ENCODE measurements around the gene IDUA. TPM values are rescaled to one million over a fixed set of nuclear protein-coding genes. Genes with fewer than 3 reads are reported as not detected.
A peak's percentile ranks its signal among the peaks of the same experiment; 100 is the strongest.

Gene IDUA
- total RNA-seq, 1 donor from 2014 or later = 34.3 TPM

DNA sequence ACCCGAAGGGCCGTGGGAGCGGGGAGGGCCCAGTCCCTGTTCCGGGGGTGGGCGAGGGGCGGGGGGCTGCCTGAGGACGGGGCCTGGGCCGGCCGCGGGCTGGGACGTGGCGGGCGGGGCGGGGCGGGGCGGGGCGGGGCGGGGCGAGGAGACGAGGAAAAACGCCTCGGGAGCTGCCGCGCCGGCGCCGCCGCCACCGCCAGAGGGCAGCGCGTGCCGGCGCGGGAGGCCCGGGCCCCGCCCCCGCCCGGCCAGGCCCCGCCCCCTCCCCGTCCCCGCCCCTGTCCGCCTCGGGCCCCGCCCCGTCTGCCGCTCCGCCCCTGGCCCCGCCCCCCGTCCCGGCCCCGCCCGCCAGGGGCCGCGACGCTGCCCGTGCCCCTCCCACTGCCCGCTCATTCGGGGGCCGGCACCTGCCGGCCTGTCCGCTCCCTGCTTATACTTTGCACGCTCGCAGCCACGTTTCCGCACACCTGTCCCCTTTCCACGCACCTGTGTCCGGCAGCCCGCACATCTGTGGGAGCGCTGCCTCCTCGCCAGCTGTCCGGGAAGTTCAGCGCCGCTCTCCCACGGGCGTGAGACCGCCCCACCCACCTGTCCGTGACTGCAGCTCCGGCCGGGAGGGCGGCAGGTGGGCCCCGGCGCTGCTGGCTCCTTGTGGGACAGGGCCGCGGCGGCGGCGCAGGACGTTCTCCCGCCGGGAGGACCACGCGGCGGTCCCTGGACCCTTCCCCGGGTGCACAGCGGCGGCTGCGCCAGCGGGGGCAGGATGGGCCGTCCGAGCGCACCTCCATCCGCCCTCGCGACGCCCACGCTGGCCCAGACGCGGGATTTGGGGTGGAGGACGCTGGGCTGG, 22.9 kb downstream of the IDUA start:
- intact Hi-C loops (cut with micrococcal nuclease) = loop anchor here (1.0 to 5.0 kb wide), 9 partner anchors 22 to 703 kb away; partner anchors contain the start of genes CTBP1, DGKQ, IDUA and MAEA
- Mint-ChIP-seq H3K36me3 (ENCODE audit: low read depth) (peaks cover 3% of the 10 kb centered on the region), H3K4me3 (peak overlapping the region; percentile 86), H3K9me3 (no peaks in the 10 kb centered on the region), H3K27me3 (ENCODE audit: insufficient read depth) (peaks cover 29% of the 10 kb centered on the region), H3K4me1 (ENCODE audit: low read depth) (peaks cover 15% of the 10 kb centered on the region), H3K27ac (peak overlapping the region; percentile 61)
- DNase-seq (ENCODE audit: low spot score) = peak; percentile 59

DNA sequence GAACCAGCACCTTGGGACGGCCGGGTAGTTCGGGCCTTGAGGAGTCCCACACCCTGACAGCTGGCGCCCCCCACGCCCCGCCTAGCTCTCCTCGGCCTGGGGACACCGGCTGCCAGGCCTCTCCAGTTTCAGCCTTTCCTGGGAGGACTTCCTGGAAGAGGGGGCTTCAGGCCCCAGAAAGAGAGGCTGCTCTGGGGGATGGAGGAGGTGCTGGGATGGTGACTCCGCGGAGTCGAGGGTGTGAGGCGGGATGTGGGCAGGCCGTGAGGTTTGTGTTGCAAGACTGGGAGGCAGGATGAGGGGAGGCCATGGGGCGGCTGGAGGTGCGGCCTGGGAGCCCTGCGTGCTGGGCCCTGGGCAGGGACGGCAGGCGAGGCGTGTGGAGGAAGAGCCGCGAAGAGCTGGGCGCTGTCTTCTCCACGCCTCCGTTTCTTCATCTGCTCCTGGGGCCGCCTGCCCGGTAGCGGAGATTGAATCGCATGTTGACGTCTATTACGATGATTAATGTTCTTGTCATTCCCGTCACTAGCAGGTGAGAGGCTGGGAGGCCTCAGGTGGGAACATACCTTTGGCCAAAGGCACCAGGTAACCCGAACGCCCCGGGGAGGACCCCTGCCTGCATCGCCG, 23.7 kb downstream of the IDUA start:
- H3K27me3 Mint-ChIP-seq (ENCODE audit: insufficient read depth) = peaks cover 28% of the 10 kb centered on the region
- intact Hi-C loops (cut with micrococcal nuclease) = loop anchor here (1.0 to 5.0 kb wide), 5 partner anchors 37 to 702 kb away; partner anchors contain the start of genes CTBP1, DGKQ, MAEA and SLBP
- peaks cover 3% of the 10 kb centered on the region for H3K36me3 Mint-ChIP-seq (ENCODE audit: low read depth)
- H3K27ac Mint-ChIP-seq = peak overlapping the region; percentile 89
- DNase-seq (ENCODE audit: low spot score) = peak; percentile 76
- H3K9me3 Mint-ChIP-seq = no peaks in the 10 kb centered on the region
- peak overlapping the region; percentile 86 for H3K4me3 Mint-ChIP-seq
- peaks cover 15% of the 10 kb centered on the region for H3K4me1 Mint-ChIP-seq (ENCODE audit: low read depth)

DNA sequence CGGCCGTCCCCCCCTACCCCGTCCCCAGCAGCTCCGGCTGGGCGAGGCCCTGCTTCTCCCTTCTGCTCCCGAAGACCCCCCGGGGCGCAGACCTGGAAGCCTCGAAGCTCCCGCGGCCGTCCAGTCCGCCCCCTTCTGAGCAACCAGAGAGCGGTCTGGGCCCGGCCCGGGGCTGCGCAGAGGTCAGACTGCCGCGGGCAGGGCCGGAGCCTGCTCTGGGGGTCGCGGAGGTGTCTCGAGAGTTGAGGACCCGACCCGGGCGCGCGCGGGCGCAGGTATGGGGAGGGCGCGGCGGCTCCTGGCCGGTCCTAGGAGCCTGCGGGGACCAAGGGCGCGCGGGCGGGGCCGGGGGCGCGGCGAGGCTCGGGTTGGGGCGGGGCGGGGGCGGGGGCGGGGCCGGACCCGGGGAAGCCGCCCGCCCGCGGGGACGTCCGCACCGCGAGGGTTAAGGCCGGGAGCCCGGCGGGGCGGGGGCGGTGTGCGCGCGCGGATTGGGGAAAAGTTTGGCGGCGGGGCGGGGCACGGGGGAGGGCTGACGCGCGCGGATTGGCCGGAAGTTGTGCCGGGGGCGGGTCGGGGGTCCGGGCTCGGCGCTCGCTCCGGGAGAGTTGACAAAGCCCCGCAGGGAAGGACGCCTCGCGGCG, 24.3 kb downstream of the IDUA start, which contains the start of gene FGFRL1:
Gene FGFRL1, plus strand, starts transcription at position 605 of the 644 bp plus-strand sequence. CDS start 860 bp downstream, outside the sequence.
- DNase-seq (ENCODE audit: low spot score) = peak; percentile 89
- Mint-ChIP-seq H3K27ac (peak within 1 kb of the TSS; percentile 89), H3K4me1 (ENCODE audit: low read depth) (peaks cover 15% of the 10 kb centered on the region), H3K36me3 (ENCODE audit: low read depth) (peaks cover 3% of the 10 kb centered on the region), H3K27me3 (ENCODE audit: insufficient read depth) (peaks cover 28% of the 10 kb centered on the region), H3K9me3 (no peaks in the 10 kb centered on the region), H3K4me3 (peak within 1 kb of the TSS; percentile 86)
- intact Hi-C loops (cut with micrococcal nuclease) = loop anchor here (2.0 to 5.0 kb wide), 4 partner anchors 46 to 702 kb away; partner anchors contain the start of genes CTBP1, MAEA and SLBP

DNA sequence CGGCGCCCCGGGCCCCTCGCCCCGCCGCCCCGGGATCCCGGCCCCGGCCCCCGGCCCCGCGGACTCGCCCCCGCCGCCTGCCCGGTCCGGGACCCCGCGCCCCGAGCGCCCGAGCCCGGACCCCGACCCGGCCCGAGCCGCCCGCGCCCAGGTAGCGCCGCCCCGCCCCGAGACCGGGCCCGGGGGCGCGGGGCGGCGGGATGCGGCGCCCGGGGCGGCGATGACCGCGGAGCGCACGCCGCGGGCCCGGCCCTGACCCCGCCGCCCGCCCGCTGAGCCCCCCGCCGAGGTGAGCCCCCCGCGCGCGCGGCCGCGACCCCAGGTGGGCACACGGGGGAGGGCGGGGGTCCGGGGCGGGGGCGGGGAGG, 24.8 kb downstream of the IDUA start:
- no peak overlapping the region for H3K4me3 Mint-ChIP-seq

DNA sequence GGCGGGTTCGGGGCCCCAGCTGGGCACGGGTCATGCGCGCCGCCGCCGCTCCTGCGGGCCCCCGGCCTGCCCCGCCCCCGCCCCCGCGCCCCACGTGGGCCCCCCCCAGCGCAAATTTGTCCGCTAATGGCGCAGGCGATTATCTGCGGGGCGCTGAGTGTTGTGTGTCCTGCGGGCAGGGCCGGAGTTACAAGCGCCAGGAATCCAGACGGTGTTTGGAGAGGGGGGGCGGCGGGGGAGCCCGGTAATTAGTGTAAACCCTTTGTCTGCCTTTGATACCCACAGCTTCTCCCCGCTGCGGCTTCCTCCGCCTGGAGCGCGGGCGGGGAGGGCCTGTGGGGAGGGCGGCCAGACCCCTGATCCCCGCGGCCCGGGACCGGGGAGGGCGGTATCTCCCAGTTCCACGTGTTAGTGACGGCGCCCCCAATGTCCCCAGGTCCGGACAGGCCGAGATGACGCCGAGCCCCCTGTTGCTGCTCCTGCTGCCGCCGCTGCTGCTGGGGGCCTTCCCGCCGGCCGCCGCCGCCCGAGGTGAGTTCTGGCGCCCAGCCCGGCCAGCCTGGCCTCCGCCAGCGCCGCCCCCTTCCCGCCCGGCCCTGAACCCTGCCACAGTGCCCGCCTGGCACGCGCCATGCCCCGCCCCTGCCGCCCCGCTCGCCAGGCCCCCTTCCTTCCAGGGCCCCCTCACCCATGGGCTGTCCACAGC, 25.3 kb downstream of the IDUA start:
- peak overlapping the region; percentile 60 for H3K4me3 Mint-ChIP-seq
- H3K27me3 Mint-ChIP-seq (ENCODE audit: insufficient read depth) = peaks cover 19% of the 10 kb centered on the region
- DNase-seq (ENCODE audit: low spot score) = peak; percentile 8
- intact Hi-C loops (cut with micrococcal nuclease) = loop anchor here (5.0 kb wide), 2 partner anchors 45 to 275 kb away; partner anchors contain the start of gene MAEA
- no peaks in the 10 kb centered on the region for H3K9me3 Mint-ChIP-seq
- H3K27ac Mint-ChIP-seq = no peak overlapping the region
- peaks cover 3% of the 10 kb centered on the region for H3K36me3 Mint-ChIP-seq (ENCODE audit: low read depth)
- peaks cover 15% of the 10 kb centered on the region for H3K4me1 Mint-ChIP-seq (ENCODE audit: low read depth)

More for the DNA sequence above, 24.8 kb downstream of the IDUA start:
- Mint-ChIP-seq H3K27me3 (ENCODE audit: insufficient read depth) (peaks cover 24% of the 10 kb centered on the region), H3K4me1 (ENCODE audit: low read depth) (peaks cover 15% of the 10 kb centered on the region), H3K36me3 (ENCODE audit: low read depth) (peaks cover 3% of the 10 kb centered on the region), H3K27ac (no peak overlapping the region), H3K9me3 (no peaks in the 10 kb centered on the region)
- intact Hi-C loops (cut with micrococcal nuclease) = loop anchor here (2.0 to 5.0 kb wide), 4 partner anchors 46 to 701 kb away; partner anchors contain the start of genes CTBP1, MAEA and SLBP
- DNase-seq (ENCODE audit: low spot score) = no peak

DNA sequence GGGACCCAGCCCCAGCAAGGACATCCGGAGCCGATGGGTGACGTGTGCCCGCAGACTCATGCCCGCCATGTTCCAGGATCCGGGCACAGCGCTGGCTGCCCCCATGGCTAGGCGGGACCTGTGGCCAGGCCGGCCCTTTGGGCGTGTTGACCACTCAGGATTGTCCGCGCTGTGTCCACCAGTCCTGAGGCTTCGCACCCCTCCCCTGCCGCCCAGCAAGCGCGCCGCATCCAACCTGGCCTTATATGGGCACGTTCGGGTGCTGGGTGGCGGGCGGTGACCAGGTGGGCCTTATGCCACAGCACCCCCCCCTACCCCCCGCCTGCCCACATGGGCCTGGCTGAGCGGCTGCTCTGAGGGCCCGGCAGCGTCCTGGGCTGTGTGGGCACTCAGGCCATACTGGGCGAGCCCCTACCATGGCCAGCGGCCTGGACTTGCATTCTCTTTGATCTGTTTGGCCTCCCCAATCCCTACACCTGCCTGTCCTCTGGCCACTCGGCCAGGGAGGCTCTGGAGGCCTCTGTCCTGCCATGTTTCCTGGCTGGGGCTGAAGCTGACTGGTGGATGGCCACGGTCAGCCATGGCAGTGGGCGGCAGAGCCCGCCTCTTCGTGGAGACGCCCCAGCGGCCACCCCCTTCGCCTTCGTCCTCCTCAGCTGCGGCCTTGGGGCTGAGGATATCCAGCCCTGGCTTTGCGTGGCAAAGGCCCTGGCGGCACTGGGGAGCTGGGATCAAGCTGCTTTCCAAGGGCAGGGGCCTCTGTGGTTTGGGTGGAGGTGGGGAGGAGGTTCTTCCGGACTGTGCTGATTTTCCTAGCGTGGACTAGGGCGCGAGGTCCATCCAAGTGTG, 26.6 kb downstream of the IDUA start:
- no peak for DNase-seq (ENCODE audit: low spot score)
- peak overlapping the region; percentile 66 for H3K4me3 Mint-ChIP-seq
- intact Hi-C loops (cut with micrococcal nuclease) = loop anchor here (5.0 kb wide), 2 partner anchors 44 to 274 kb away; partner anchors contain the start of gene MAEA
- no peaks in the 10 kb centered on the region for H3K9me3 Mint-ChIP-seq
- H3K27ac Mint-ChIP-seq = no peak overlapping the region
- peaks cover 8% of the 10 kb centered on the region for H3K27me3 Mint-ChIP-seq (ENCODE audit: insufficient read depth)
- peaks cover 13% of the 10 kb centered on the region for H3K4me1 Mint-ChIP-seq (ENCODE audit: low read depth)
- peaks cover 3% of the 10 kb centered on the region for H3K36me3 Mint-ChIP-seq (ENCODE audit: low read depth)

DNA sequence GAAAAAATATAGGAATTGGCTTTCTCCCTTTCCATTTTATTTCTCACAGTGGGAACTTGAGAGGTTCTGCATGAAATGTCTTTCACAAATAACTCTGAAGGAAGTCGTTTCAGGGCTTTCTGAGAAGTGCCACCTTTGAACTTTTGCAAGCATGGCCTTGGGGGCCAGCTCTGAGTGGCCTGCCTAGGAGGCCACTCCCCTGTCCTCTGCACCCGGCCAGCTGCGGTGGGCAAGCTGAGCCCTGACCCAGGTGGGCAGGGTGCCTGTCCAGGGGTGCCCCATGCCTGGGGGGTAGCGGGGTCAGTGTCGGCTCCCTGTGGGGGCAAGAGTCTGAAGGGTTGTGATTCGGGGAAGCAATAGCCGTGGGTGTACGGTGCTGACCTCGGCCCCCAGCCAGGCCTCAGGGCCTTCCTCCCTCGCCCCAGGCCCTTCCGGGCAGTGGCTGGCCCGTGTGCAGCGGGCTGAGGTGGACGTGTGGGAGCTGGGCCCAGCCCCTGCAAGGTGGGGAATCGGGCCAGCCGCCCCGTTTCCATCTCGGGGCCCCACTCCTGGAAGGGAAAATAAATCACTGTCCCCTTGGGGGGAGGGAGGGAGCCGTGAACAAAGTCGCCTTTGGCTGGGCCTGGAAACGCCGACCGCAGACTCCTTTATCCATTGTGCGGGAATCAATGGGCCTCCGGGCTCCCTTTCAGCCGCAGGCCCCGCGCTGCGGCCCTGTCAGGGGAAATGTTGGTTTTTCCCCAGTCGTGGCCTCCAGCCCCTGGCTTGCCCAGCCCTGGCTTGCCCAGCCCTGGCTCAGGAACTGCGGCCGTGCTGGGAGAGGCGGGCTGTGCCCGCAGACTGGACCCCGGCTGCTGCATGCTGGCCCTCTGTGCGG, 27.7 kb downstream of the IDUA start:
- peaks cover 6% of the 10 kb centered on the region for H3K4me1 Mint-ChIP-seq (ENCODE audit: low read depth)
- H3K4me3 Mint-ChIP-seq = no peak overlapping the region
- no peaks in the 10 kb centered on the region for H3K9me3 Mint-ChIP-seq

DNA sequence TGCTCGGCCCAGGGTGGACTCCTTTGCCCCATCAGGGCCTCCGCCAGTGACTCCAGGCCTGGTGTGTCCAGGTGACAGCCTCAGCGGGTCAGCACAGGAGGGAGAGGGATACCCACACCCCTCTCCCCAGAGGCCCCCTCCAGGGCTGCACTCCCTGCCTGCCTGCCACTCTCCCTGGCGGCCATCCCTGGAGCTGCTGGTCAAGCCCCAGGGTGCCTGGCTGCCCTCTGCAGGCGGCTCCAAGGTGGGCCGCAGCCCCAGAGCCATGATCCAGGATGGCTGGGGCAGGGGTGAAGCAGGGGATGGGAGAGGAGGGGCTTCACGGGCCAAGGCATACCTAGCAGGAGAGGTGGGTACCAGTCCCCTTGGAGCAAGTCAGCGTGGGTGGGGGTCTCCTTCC, 28.3 kb downstream of the IDUA start:
- no peak overlapping the region for H3K27ac Mint-ChIP-seq
- H3K4me1 Mint-ChIP-seq (ENCODE audit: low read depth) = peaks cover 6% of the 10 kb centered on the region
- peaks cover 3% of the 10 kb centered on the region for H3K36me3 Mint-ChIP-seq (ENCODE audit: low read depth)
- intact Hi-C loops (cut with micrococcal nuclease) = no loop called here
- no peak overlapping the region for H3K4me3 Mint-ChIP-seq
- H3K9me3 Mint-ChIP-seq = no peaks in the 10 kb centered on the region
- H3K27me3 Mint-ChIP-seq (ENCODE audit: insufficient read depth) = no peaks in the 10 kb centered on the region
- no peak for DNase-seq (ENCODE audit: low spot score)

More for the DNA sequence above, 27.7 kb downstream of the IDUA start:
- intact Hi-C loops (cut with micrococcal nuclease) = loop anchor here (5.0 kb wide), 2 partner anchors 43 to 273 kb away; partner anchors contain the start of gene MAEA
- peaks cover 2% of the 10 kb centered on the region for H3K27me3 Mint-ChIP-seq (ENCODE audit: insufficient read depth)
- H3K27ac Mint-ChIP-seq = no peak overlapping the region
- H3K36me3 Mint-ChIP-seq (ENCODE audit: low read depth) = peaks cover 3% of the 10 kb centered on the region
- DNase-seq (ENCODE audit: low spot score) = no peak

DNA sequence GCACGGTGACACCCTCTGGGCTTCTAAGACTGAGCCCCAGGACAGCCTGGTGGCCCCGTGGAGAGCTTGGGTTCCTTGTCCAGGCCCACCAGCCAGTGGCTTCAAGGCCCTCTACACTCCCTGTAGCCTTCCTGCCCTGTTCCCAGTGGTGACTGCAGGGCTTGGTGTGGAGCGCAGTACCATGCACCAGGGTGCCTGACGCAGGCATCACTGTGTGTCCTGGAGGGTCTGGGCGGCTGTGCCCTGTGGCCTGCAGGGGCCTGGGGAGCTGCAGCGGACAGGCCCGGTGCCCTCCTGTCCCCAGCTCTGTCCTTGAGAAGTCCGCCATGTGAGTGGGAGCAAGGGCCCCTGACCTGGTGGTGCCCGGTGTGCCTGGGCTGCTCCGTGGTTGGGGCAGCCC, 28.9 kb downstream of the IDUA start:
- intact Hi-C loops (cut with micrococcal nuclease) = no loop called here

DNA sequence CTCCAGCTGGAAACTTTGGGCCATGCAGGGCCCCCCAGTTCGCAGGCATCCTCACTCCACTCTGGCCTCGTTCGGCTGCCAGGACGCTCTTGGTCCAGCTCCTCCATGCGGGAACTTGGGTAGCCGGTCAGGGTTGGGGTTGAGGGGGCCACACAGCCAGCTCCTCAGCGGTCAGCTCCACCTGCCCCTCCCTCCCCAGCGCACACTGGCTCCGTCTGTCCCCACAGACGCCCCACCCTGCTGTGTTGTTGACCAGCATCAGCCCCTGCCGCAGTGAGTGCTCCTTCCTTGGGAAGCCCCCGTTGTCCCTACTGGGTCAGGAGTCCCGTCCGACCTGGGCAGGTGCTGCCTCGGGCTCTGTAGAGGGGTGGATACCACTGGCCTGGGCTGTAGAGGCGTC, 30.4 kb downstream of the IDUA start:
- no peaks in the 10 kb centered on the region for H3K9me3 Mint-ChIP-seq
- intact Hi-C loops (cut with micrococcal nuclease) = no loop called here
- H3K36me3 Mint-ChIP-seq (ENCODE audit: low read depth) = peaks cover 3% of the 10 kb centered on the region
- no peak overlapping the region for H3K4me3 Mint-ChIP-seq
- H3K4me1 Mint-ChIP-seq (ENCODE audit: low read depth) = no peaks in the 10 kb centered on the region
- H3K27ac Mint-ChIP-seq = no peak overlapping the region
- H3K27me3 Mint-ChIP-seq (ENCODE audit: insufficient read depth) = no peaks in the 10 kb centered on the region
- DNase-seq (ENCODE audit: low spot score) = no peak

More for the DNA sequence above, 28.9 kb downstream of the IDUA start:
- no peak for DNase-seq (ENCODE audit: low spot score)
- Mint-ChIP-seq H3K27me3 (ENCODE audit: insufficient read depth) (no peaks in the 10 kb centered on the region), H3K27ac (no peak overlapping the region), H3K9me3 (no peaks in the 10 kb centered on the region), H3K36me3 (ENCODE audit: low read depth) (peaks cover 3% of the 10 kb centered on the region), H3K4me1 (ENCODE audit: low read depth) (peaks cover under 1% of the 10 kb centered on the region), H3K4me3 (no peak overlapping the region)

DNA sequence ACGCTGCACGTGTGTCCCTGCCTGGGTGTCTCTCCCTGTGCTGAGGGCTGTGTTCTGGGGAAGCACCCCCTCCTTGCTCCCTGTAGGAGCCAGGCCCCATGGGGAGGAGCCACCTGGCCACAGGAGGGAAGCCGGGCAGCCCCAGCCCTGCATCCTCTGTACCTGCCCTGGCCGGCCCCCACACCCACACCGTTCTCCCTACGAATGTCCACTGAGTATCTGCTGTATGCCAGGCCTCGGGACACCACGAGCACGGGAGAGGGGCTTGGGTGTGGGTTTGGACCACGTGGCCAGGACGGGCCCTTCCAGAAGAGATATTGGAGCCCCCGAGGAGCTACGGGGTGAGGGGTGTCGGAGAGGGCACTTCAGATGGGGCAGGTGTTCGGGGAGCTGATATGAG, 30.9 kb downstream of the IDUA start:
- Mint-ChIP-seq H3K27ac (no peak overlapping the region), H3K36me3 (ENCODE audit: low read depth) (peaks cover 3% of the 10 kb centered on the region), H3K27me3 (ENCODE audit: insufficient read depth) (no peaks in the 10 kb centered on the region), H3K9me3 (no peaks in the 10 kb centered on the region), H3K4me1 (ENCODE audit: low read depth) (no peaks in the 10 kb centered on the region), H3K4me3 (no peak overlapping the region)
- intact Hi-C loops (cut with micrococcal nuclease) = no loop called here
- DNase-seq (ENCODE audit: low spot score) = no peak

Data from activated T-helper 1 cell treated with anti-CD3 and anti-CD28 coated beads, Interleukin-12 subunit alpha, Interleukin-12 subunit beta, Interleukin-2, Interleukin-4 antibody, amounts not matched to agents 30 ng/mL and 10 ng/mL and 1 ng/mL, durations not matched to agents 14 hours and 24 hours and 36 hours (primary cell).